HG03432 (cell line): ENCODE data around the gene NUTM1.
"Not testable (repeated sequence)": the region's sequence is repeated elsewhere in the genome, so short reads cannot be mapped to it uniquely, and the experiment has no call there.

Source experiments
- ATAC-seq: cut with Tn5 transposase; IDR thresholded peaks from one replicate; pipeline ENCODE4 v1.9.1; 2021; ENCODE audit warnings: mild to moderate bottlenecking, moderate library complexity; ENCODE audit not compliant: unreplicated experiment

The NUTM1 gene

DNA sequence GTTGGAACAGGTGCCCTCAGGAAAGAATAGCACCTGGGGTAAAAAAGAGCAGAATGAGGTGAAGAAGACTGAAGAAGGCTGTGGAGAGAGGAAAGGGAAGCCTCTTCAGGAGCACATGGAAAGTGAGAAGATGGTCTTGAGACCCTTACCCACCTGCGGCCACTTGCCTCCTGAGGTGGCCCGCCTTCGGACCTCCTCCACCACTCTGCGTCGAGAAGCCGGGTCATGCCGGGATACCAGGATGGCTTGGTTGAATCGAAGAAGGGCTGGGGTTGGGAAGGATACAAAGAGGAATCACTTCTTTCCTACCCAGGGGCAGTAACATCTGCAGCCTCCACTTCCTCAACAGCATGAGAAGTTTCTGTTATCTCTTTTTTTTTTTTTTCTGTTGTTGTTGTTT lies 20.9 kb downstream of the NUTM1 start:
- no peak for ATAC-seq

DNA sequence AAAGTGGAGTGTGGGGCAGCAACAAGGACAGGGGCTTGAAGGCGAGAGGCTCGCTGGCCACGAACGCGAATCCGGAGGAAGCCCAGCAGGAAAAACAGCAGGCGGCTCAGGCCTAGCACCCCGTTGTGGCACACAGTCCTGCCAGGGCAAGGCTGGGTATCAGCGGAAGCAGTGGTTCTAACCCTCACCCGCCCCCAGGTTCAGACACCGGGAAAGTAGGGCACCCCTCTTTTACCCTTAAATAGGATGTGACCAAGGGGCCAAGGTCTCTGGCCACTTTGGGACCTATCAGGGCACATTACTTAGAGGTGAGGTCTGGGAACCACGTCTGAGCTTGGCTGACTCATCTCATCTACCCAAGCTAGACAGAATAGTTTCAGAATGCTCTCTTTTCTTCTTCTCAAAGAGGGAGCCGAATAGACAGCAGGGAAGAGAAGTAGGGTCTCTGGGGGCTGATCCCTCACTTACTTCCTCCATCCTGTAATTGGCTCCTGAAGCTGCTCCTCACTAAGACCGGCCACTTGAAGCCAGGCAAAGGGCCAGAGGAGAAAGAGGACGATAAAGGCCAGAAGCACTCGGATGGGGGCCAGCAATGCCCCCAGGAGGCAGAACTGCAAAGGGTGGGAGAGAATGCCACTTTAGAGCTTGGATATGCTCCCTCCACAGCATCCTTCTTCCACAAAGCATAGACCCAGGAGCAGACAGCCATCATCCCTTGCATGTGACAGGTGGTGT lies 22.1 kb downstream of the NUTM1 start:
- no peak for ATAC-seq

DNA sequence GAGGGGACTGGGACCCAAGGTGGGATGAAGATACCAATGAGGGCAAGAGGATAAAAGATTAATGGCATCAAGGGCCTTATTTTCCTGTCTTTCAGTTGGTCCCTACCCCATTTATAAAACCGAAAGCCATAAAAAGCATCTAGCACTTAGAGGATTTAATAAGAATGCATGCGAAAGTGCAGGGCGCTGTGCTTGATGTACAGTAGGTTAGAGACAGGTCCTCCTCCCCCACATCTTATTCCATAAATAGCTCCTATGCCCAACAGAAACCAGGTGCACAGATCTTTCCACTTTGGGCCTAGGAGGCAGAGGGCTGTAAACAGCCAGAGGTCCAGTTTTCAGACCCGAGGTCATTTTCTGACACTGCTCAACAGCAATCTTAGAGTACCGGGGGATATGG lies 22.7 kb downstream of the NUTM1 start:
- ATAC-seq = no peak

DNA sequence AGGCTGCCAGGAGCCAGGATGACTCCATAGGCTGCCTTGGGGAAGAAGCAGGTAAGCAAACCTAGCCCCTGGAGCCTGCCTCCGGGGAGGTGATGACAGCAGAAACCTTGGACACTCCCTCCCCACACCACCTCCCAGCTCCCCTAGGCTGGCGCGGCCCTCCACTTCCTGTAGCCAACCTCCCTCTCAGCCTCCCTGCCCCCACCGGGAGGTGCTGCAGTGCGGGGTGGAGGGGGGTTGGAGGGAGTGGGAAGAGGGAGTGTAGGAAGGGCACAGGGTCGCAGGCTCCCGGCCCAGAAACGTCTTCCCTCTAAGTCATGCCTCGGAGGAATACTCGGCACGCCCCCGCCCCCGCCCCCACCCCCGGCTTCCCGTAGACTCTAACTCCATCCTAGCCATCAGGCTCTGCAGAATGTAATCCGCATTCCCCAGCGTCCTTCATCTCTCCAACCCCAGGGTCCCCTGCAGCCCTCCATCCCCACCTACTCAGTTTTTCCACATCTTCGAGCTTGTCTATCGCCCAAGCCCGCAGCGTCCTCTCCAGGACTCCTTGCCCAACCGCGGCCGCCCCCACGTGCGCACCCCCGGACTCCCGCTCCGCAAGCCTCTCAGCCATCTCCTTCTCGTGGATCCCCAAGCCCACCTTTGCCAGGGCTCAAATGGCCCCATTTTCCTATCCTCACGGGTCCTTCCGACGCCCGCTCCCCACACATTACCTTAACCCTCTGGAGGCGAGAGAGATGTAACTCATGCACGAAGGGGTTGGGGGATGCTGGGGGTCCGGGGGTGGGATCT lies 23.4 kb downstream of the NUTM1 start:
- peak; percentile 19 for ATAC-seq

DNA sequence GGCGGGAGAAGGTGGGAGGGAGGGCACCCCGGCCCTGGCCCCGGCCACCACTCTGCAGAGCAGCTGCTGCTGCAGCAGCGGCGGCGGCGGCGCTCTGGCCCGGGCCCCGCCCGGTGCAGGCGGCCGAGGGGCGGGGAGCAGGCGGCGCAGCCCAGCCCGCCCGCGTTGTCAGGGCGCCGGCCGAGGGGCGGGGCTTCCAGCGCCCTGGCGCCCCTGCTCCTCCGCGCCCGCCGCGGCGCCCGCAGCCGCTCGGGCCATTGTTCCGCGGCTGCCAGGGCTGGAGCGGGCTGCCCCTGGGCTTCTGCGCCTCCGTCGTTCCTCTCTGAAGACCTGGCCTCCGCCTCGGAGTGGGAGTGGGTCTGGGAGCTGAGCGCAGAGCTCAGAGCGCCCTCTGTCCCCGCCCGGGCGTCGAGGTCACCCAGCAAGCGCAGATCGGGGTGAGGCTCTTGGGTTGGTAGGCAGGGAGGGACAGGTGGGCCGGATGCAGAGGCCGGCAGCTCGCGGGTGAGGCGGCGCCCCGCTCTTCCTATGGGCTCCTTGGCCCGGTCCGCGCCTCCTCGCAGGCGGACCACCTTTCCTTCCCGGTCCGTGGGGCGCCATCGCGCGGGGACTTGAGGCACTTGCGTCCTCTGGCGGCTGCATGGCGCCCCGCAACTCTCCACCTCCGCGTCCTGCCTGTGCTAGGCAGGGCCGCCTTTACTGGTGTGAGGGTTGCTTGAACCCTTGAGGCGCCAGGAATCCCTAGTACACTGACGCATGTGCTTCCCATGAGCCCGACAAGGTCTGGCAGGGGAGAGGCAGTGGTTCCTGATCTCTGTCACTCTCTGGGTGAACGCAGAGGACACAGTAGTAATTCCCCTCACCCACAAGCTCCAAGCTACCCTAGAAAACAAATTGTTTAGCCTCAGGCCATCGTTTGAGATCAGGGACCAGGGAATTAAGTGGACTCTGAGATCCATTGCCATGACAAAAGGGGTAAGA lies 24.3 kb downstream of the NUTM1 start, which contains the start of gene LPCAT4:
Gene LPCAT4, minus strand, starts transcription at position 96 of the 981 bp plus-strand sequence. CDS start 96 bp downstream, outside the sequence.
- ATAC-seq = peak; percentile 85

DNA sequence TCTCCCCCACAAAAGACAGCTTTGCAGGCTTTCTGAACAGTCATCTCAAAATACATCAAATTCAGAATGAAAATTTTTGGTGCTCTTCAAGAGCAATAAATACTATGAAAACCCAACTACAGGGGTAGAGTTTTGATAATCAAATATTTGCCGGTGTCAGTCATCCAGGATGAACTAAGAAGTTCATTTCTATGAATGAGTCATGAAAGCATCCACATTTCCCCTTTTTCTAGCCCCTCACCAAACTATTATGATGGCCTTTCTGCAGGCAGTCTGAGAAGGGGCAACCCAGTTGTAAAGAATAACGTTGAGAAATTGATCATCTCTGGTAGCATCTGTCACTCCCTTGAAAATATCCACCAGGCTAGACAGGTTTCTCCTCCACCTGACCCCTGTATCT lies 27.0 kb downstream of the NUTM1 start:
- no peak for ATAC-seq

DNA sequence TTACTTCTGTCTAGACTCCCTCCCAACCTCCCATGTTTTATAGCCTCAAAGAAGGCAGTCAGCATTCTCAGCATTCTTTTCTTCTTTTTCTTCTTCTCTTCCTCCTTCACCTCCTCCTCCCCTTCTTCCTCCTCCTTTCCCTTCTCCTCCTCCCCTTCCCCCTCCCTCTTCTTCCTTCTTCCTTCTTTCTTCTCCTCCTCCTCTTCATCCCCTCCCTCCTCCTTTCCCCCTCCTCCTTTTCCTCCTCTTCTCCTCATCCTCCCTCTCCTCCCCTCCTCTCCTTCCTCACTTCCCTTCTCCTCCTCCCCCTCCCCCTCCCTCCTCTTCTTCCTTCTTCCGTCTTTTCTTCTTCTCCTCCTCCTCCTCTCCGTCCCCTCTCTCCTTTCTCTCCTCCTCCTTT lies 27.5 kb downstream of the NUTM1 start:
- ATAC-seq = no peak

DNA sequence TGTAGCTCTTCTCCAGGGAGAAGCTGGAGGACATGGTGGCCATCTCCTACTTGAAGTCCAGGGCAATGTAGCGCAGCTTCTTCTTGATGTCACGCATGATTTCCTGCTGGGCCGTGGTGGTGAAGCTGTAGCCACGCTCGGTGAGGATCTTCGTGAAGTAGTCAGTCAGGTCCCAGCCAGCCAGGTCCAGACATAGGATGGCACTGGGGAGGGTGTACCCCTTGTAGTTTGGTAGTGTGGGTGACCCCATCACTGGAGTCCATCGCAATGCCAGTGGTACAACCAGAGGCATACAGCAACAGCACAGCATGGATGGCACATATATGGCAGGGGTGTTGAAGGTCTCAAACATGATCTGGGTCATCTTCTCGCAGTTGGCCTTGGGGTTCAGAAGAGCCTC lies 30.8 kb downstream of the NUTM1 start:
- no peak for ATAC-seq

DNA sequence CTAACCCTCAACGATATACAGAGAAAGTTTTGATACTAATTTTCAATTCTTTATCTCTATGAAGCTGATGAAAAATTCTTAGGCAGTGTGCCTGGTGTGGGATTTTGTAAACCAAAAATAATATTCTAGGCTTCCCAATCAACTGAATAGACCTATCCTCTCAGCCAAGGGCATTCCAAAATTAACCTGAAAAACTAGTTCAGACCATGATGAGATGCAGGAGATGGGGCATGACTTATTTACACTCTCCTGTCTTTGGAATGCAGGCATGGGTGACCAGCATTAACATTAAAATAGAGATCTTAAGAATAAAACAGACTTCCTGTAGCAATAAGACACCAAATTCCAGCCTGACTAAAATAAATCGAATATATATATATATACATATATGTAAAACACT lies 31.7 kb downstream of the NUTM1 start:
- ATAC-seq = no peak

DNA sequence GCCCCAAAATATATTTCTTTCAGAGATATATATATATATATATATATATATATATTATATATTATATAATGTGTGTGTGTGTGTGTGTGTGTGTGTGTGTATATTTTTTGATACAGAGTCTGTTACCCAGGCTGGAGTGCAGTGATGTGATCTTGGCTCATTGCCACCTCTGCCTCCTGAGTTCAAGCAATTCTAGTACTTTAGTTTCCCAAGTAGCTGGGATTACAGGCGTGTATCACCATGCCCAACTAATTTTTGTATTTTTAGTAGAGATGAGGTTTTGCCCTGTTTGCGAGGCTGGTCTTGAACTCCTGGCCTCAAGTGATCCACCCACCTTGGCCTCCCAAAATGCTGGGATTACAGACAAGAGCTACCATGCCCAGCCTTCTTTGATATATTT lies 32.4 kb downstream of the NUTM1 start:
- ATAC-seq = not testable (repeated sequence)

DNA sequence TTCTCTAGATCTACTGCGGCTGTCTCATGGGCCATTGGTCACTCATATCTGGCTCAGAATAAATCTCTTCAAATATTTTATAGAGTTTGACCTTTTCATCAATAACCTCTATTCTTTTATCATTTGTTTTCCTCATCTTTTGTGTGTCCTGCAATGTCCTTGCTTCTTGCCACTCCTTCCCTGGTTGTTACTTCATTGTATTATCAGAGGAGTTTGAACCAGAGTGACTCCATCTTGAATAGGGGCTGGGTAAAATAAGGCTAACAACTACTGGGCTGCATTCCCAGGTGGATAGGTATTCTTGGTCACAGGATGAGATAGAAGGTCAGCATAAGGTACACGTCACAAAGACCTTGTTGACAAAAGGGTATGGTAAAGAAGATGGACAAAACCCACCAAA lies 33.7 kb downstream of the NUTM1 start:
- no peak for ATAC-seq

DNA sequence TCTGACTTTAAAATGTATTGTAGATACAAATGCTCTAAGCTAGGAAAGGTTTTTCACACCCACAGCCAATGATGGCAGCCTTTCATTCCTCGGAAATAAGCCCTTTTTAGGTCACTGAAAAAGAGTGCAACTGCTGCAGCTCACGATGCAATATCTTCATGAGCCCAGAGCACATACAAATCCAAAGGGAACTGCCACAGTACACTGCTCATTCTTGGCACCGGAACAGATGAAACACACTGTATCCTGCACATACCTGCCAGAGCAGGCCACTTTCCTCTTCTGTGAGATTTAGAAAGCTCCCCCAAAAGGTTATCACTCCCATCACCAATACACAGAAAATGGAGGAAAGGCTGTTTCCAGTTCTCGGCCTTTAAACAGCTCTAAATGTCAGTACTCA lies 37.4 kb downstream of the NUTM1 start:
- not testable (repeated sequence) for ATAC-seq

DNA sequence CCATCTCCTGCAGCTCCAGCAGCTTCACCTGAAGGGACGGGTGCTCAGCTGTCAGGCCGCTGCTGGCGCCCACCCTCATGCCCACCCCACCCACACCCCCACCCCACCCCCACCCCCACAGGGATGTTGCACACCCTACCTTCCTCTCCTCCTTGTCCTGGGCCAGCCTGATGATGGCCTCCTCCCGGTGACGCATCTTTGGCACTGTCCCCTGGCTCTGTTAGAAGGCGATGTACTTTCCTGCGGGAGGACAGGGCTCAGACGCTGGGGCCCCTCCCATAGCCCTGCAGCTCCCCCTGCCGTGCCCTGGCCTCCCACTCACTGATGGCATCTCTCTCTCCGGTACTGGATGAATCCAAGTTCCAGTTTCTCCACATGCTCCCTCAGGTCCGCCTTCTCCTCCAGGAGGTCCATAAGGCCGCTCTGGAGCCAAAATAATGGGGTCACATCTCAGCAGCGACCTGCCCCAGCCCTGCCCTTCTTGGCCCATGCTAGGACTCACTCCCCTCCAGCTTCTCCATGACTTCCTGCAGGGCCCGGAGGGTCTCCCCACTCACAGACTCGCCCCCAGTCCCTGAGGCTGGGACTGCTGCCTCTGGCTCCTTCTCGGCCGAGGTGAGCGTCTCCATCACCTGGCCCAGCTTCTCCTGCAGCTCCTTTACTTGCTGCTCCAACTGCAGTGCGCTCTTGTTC lies 38.9 kb downstream of the NUTM1 start:
- ATAC-seq = not testable (repeated sequence)

DNA sequence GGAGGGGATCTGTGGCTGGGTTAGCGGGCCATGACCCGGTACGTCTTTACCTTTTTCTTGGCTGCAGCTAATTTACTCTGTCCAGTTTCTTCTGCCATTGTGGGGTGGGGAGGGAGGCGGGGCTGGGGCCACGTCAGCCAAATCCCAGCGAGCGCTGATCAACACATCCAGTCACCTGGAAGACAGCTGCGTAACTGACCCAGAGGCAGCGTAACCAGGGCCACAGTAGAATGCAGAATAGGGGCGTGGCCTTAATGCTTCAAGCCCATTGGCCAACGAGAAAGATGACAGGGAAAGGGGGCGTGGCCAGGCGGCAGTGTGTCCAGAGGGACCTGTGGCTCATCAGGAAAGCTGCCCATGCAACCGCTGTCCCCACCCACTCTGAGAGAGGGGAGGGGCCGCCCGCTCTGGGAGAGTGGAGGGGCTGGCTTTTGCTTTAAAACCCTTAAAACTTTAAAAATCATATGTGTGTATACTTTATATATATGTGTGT lies 46.5 kb downstream of the NUTM1 start:
- ATAC-seq = not testable (repeated sequence)

DNA sequence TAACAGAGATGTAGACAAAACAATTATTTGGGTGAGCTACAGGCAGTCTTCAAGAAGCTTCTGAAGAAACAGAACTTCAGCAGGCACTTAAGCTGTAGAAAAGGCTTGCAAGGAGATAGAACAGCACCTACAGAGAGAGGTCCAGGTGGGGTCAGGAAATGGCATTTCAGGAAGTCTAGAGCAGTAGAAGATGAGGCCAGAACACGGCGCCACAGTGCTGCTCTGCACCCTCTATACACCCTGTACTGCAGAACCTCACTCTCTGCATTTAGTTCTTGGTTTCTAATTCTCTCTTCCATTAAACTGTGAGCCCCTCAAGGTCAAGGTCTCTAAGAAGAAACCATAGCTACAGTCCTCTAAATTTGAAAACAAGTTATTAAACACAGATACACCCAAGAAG lies 49.9 kb downstream of the NUTM1 start:
- ATAC-seq = not testable (repeated sequence)

DNA sequence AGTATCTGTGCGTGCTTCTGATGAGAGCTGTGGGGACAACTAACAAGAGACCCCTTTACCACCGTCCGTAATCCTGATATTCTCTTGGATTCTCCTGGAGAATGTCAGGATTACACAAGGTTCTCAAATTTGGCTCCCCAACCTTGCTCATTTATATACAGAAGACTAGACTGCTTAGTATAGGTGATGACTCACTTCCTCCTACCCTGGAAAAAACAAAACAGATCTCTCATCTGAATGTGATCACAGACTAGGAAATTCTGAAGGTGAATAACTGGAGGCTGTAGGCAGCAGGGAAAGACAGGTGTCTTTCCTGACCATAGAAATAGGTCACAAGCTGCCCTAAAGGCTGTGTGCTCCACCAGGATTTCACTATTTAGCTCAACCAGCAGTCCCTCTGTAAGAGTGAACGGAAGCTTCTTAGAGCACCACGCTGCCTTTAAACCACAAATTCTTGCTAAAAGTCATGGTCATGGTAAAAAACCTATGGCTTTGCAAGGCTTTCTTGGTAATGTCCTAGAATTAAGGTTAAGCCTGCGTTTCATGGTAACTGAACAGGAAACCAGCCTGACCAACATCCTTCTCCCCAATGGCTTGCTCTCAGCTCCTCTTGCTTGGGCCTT lies 54.6 kb downstream of the NUTM1 start:
- ATAC-seq = not testable (repeated sequence)

DNA sequence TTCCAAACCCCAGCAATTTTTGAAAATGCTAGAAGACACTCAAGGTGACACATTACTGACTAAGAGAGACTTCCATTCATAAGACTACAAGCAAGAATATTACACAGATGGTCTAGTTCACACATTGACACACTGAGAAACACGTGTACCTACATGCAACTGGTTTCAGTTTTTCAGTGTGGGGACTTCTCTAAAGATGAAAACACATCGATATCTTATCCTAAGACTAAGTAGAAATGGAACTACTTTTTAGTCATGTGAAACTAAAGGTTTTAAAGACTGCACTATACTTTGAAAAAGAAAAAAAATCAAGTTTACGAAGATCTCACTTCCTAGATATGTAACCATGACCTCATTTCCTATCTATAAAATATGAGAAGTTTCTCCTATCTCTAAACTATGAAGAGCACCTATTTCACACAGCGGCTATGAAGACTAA lies 60.1 kb downstream of the NUTM1 start:
- ATAC-seq = peak; percentile 73

DNA sequence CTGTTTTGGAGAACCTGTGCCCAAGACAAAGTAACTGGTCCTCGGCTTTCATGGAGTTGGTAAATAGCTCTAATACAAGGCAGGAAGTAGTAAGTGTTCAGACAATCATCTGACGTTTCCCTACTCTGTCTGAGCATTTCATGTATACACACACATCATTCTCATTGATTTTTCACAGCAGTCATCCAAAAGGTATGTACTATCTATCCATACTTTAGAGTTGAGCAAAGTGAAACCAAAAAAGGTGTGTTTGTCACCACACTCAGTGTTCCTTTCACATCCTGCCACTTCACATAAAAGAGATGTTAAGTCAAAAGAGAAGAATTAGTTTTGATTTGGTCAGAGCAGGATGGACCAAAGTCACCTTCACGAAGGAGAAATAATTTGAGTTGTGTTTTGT lies 60.8 kb downstream of the NUTM1 start:
- peak; percentile 52 for ATAC-seq
